ENCODE data around the gene GPR25.

GPR25 gene

GRCh38 chr1:200916681-200917080 is 43.9 kb downstream of the GPR25 start:
- no peak for DNase-seq

- DNase-seq: peak in 1 of 3 experiments; percentile 25
Measured at GRCh38 chr1:200917291-200917817, 44.6 kb downstream of the GPR25 start.

- DNase-seq: no peak
Measured at GRCh38 chr1:200918006-200918405, 45.2 kb downstream of the GPR25 start.

- DNase-seq: no peak
Measured at GRCh38 chr1:200919386-200919785, 46.6 kb downstream of the GPR25 start.

GRCh38 chr1:200921571-200922110 is 48.9 kb downstream of the GPR25 start:
- DNase-seq: no peak

- DNase-seq: no peak
Measured at GRCh38 chr1:200922406-200922805, 49.6 kb downstream of the GPR25 start.

- DNase-seq: no peak
Measured at GRCh38 chr1:200923601-200924000, 50.8 kb downstream of the GPR25 start.
